Lower leg skin (tissue), 3 donors: ENCODE data around the gene CPNE8.

Experiments
- CTCF ChIP-seq, 3 donors: fragments of 450-650 bp; IDR thresholded peaks; one replicate each; pipeline ENCODE4 v1.5.1; 2016; ENCODE audit warnings: antibody characterized with exemption in 3 of 3, mild to moderate bottlenecking in 3 of 3, moderate library complexity in 2 of 3
- POLR2A ChIP-seq, 2 donors: fragments of 450-650 bp; IDR thresholded peaks; one replicate each; pipeline ENCODE4 v1.6.1; 2016 to 2017; ENCODE audit warnings: antibody characterized with exemption in 2 of 2, mild to moderate bottlenecking in 1 of 2, moderate library complexity in 1 of 2

- no peak for TF ChIP-seq POLR2A (IDR thresholded peaks at IDR 0.05)
- TF ChIP-seq CTCF (IDR thresholded peaks at IDR 0.05) = no peak
These were observed 87.4 kb downstream of the CPNE8 start for GRCh38 chr12:38817942-38818341.
